HUDEP-2 (cell line): ENCODE measurements around the gene GRAMD2A.
"Not testable (repeated sequence)": the region's sequence is repeated elsewhere in the genome, so short reads cannot be mapped to it uniquely, and the experiment has no call there.

ENCODE experiments used
- DNase-seq, 76 experiments: peaks; one replicate each; lab custom pipeline; 2025; ENCODE audit not compliant: unreplicated experiment in 76 of 76; lab: John Stamatoyannopoulos, UW

GRAMD2A gene

GRCh38 chr15:72192416-72192815 is 5.2 kb downstream of the GRAMD2A start:
- no peak for DNase-seq

GRCh38 chr15:72189250-72189902 is 8.2 kb downstream of the GRAMD2A start:
- DNase-seq: no peak

GRCh38 chr15:72184165-72184811 is 13.3 kb downstream of the GRAMD2A start:
- DNase-seq: no peak

- no peak for DNase-seq
Observed at GRCh38 chr15:72183781-72184164, 13.8 kb downstream of the GRAMD2A start.

GRCh38 chr15:72182673-72183072 is 14.9 kb downstream of the GRAMD2A start:
- no peak for DNase-seq

- DNase-seq: no peak
Observed at GRCh38 chr15:72182244-72182643, 15.3 kb downstream of the GRAMD2A start.

- DNase-seq: no peak
Observed at GRCh38 chr15:72180761-72181324, 16.7 kb downstream of the GRAMD2A start.

GRCh38 chr15:72179950-72180581 is 17.5 kb downstream of the GRAMD2A start:
- DNase-seq: no peak

- no peak for DNase-seq
Observed at GRCh38 chr15:72178976-72179585, 18.5 kb downstream of the GRAMD2A start.

- no peak for DNase-seq
Observed at GRCh38 chr15:72176743-72177142, 20.8 kb downstream of the GRAMD2A start.

GRCh38 chr15:72176159-72176558 is 21.4 kb downstream of the GRAMD2A start:
- no peak for DNase-seq

GRCh38 chr15:72175186-72176044 is 22.2 kb downstream of the GRAMD2A start:
- DNase-seq: no peak

- DNase-seq: no peak
Observed at GRCh38 chr15:72174551-72175165, 22.9 kb downstream of the GRAMD2A start.

- no peak for DNase-seq
Observed at GRCh38 chr15:72173864-72174550, 23.6 kb downstream of the GRAMD2A start.

- no peak for DNase-seq
Observed at GRCh38 chr15:72173401-72173800, 24.2 kb downstream of the GRAMD2A start.

GRCh38 chr15:72172796-72173195 is 24.8 kb downstream of the GRAMD2A start:
- no peak for DNase-seq

GRCh38 chr15:72171978-72172377 is 25.6 kb downstream of the GRAMD2A start:
- not testable (repeated sequence) for DNase-seq

GRCh38 chr15:72170691-72171090 is 26.9 kb downstream of the GRAMD2A start:
- DNase-seq: no peak

GRCh38 chr15:72169921-72170611 is 27.5 kb downstream of the GRAMD2A start:
- no peak for DNase-seq
